Frontal cortex (tissue), 4 donors: Measurements from ENCODE around the gene RNF125. TPM values are rescaled to one million over a fixed set of nuclear protein-coding genes. Genes with fewer than 3 reads are reported as not detected.
"Not testable (repeated sequence)": the region's sequence is repeated elsewhere in the genome, so short reads cannot be mapped to it uniquely, and the experiment has no call there.

ENCODE experiments used
- DNase-seq, 2 donors: peaks; one replicate each; pipeline ENCODE4 v3.0.0; 2012; ENCODE audit warnings: low spot score in 2 of 2
- FAIRE-seq: peaks from 2 replicates; lab custom pipeline; 2012; peaks lifted over from hg19 to GRCh38; lab: Jason Lieb, UNC
- total RNA-seq: library from RNA; depleted of rRNA; stranded (reverse); fragments of >200 nt; gene quantifications from one replicate; pipeline ENCODE4 v1.2.3, GENCODE V29; 2014
- donor health status: control.
- donor health status: control.
- donor health status: control.

Gene RNF125
- total RNA-seq, 1 donor from 2014 or later, result 2.0 TPM

DNA sequence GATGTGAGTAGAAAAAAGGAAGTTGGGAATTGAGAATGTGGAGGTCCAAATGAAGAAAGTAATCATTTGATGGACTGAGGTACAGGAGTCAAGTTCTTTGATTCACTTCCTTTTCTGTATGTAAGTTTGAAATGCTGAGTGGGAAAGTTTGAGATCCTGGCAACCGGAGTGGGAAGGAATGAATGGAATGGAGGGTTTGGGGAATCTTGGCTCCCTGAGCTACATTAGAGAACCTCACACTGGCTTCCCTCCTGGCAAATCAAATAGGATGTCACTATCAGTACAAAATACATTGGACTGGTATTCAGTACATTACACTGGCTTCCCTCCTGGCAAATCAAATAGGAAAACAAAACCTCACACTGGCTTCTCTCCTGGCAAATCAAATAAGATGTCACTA is 63.3 kb downstream of the RNF125 start:
- DNase-seq (no peak), FAIRE-seq (no peak)

GRCh38 chr18:32083781-32084180 is 65.2 kb downstream of the RNF125 start:
- no peak for FAIRE-seq
- DNase-seq, result no peak

DNA sequence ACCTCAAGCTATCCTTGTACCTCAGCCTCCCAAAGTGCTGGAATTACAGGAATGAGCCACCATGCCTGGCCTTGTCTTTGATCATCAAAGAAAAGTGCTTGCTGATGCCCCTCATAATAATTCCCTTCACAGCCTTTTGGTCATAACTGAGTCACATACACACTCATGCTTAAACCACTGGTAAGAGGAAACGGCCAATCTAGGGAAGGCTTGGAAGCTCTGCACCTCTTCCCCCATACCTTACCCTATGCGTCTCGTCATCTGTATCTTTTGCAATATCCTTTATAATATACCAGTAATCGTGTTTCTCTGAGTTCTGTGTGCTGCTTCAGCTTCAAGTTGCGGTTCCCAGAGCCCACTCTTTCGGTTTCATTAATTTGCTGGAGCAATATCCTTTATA is 68.3 kb downstream of the RNF125 start:
- DNase-seq, result no peak
- FAIRE-seq, result no peak

DNA sequence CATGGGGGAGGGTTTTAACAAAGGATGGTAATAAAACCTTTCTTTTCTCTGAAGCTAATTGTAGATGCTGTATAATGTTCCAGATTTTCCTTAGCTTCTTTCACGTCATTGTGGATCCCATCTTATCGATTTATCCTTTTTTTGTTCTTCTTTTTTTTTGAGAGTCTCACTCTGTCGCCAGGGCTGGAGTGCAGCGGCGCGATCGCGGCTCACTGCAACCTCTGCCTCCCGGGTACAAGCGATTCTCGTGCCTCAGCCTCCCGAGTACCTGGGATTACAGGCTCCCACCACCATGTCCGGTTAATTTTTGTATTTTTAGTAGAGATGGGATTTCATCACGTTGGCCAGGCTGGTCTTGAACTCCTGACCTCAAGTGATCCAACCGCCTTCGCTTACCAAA is 72.2 kb downstream of the RNF125 start:
- not testable (repeated sequence) for DNase-seq, FAIRE-seq

DNA sequence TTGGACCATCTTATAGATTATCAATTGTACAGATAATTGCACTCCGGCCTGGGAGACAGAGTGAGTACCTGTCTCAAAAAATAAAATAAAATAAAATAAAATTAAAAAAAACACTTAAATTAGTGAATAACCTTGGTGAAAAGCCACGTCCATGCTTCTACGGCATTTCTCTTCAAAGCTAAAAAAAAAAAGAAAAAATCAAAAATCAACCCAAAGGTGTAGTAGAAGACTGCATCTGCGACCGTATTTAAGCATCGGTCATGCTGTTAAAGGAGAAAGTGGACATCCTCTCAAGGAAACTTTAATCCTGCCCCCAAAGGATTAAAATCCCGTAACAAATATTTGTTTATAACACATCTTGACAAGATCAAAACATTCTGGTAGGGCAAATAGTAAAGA is 72.7 kb downstream of the RNF125 start:
- FAIRE-seq (no peak), DNase-seq (no peak)

DNA sequence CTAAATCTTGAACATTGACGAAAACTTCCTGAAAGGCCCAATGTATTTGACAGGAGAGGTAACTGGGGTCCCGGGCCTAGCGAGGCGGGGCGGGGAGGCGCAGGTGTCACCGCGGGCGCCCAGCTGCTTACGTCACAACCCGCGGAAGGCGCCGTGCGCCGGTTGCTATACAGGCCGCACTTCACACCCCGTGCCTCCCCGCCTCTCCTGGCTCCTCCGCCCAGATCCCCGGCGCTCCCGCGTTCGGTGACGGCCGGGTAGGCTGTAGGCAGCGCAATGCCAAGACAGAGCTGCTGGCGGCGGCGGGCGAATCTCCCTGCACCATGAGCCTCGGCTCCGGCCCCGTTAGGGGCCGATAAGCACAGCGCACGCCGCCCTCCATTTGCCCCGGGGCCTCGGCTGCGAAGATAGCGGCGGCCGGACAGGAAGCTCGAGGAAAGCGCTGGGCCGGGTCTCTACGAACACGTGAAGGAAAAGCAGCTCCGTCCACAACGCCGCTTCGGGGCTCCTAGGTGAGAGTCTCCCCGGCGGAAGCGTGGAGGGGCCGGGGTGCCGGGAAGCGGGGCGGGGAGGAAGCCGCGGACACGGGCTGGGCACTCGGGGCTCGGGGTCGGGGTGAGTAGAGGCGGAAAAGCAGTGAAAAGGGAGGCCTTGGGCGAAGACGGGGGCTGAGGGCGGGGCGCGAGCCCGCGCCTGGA is 73.2 kb downstream of the RNF125 start, which contains the start of gene RNF138:
RNF138 (plus strand) TSS at position 151 of the 698 bp plus-strand sequence. CDS start 903 bp downstream, outside the sequence.
- DNase-seq, result peak; percentile 70 to 81
- no peak for FAIRE-seq

DNA sequence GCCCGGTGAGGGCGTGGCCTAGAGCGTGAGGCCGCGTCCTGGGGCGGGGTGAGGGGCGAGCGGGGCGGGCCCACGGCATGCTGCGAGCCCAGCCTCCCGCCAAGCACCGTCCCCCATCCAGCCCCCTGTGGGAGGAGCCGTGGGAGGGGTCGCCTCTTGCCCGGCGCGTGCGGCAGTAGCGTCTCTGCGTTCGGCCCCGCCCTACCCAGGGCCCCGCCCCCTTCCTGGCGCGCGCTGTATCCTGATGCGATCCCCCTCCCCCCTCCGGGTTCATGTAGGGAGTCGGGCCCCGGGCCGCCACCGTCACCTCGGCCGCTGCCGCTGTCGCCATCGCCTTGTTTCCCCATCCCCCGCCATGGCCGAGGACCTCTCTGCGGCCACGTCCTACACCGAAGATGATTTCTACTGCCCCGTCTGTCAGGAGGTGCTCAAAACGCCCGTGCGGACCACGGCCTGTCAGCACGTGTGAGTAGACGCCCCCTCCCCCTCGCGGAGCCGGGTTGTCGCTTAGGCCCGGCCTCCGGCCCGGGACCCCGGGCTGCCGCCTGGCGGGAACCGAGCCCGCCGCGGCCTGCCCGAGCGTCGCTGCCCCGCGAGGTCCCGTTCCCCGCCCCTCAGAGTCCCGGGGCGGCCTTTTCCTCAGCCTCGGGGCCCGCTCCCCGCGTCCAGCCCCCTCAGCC is 73.9 kb downstream of the RNF125 start:
- DNase-seq (peak; percentile 99), FAIRE-seq (no peak)

GRCh38 chr18:32093102-32093511 is 74.5 kb downstream of the RNF125 start:
- DNase-seq (peak; percentile 43 to 55), FAIRE-seq (no peak)

GRCh38 chr18:32093523-32093922 is 74.9 kb downstream of the RNF125 start:
- DNase-seq, result no peak

DNA sequence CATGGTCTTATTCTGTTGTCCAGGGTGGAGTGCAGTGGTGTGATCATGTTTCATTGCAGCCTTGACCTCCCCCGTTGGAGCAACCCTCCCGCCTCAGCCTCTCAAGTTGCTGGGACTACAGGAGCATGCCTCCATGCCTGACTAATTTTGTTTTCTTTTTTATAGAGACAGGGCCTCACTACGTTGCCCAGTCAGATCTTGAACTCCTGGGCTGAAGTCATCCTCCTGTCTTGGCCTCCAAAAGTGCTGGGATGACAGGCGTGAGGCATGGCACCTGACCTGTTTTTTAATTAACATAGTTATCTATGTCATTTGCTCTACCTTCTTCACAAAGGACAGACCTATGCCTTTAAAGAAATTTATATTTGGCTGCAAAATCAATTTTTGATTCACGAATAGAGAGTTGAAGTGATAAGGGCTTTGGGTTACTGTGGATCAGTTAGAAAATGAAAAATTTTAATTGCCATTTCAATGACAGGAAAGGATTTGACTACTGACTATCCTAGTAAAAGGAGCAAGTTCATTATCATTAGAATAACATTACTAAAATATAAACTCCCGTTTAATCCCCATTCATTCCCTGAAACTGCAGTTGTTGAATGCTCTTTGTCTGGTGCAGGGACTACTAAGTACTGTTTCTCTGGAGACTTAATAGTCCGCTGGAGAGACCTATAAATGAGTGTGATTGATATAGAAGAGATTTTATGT is 76.7 kb downstream of the RNF125 start:
- DNase-seq (no peak), FAIRE-seq (no peak)

More at GRCh38 chr18:32093523-32093922, 74.9 kb downstream of the RNF125 start:
- FAIRE-seq, result no peak

DNA sequence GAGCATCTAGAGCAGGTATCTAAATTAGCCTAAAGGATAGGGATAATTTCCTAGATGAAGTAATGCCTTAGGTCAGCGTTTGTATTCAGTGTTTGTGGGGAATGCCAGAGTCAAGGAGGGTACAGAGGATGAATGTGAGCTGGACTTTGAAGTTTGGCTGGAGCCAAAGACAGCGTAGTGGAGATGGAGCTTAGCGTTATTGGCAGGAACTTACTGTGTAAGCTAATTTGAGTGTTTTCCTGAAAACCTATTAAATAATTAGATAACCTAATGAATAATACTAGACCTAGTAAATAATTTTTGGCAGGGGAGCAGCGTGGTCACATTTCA is 77.2 kb downstream of the RNF125 start:
- DNase-seq (no peak), FAIRE-seq (no peak)

DNA sequence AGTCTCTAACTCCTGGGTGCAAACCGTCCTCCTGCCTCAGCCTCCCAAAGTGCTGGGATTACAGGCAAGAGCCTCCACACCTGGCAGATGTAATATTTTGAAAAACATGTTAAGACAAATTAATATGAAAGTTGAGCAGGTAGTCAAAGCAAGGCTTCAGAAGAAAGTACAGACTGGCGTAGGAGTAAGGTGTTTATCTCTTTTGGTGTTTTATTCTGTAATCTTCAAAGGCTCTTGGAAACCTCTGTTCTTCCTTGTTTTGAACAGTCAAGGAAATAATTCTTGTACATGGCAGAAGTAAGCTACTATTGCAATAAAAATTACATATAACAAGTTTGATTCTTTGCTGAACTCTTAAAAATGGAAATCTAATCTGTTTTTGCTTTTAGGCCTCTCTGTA is 78.3 kb downstream of the RNF125 start:
- FAIRE-seq, result no peak
- no peak for DNase-seq

- DNase-seq (no peak), FAIRE-seq (peak; percentile 48)
Observed at GRCh38 chr18:32104516-32104915, 85.9 kb downstream of the RNF125 start.

DNA sequence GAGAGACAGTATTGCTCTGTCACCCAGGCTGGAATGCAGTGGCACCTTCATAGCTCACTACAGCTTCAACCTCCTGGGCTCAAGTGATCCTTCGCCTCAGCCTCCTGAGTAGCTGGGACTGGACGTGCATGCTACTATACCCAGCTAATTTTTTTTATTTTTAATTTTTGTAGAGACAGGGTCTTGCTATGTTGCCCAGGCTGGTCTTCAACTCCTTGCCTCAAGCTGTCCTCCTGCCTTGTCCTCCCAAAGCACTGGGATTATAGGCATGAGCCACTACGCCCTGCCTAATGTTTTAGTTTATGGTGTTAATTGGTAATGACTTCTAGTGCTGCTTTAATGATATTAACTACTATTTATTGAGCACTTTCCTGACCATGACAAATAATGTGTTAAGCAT is 91.4 kb downstream of the RNF125 start:
- FAIRE-seq, result no peak
- no peak for DNase-seq

GRCh38 chr18:32111706-32112105 is 93.1 kb downstream of the RNF125 start:
- no peak for DNase-seq
- no peak for FAIRE-seq

- DNase-seq, result no peak
- FAIRE-seq, result no peak
Observed at GRCh38 chr18:32112826-32113225, 94.2 kb downstream of the RNF125 start.

GRCh38 chr18:32114293-32114942 is 95.8 kb downstream of the RNF125 start:
- FAIRE-seq, result no peak
- DNase-seq, result no peak

DNA sequence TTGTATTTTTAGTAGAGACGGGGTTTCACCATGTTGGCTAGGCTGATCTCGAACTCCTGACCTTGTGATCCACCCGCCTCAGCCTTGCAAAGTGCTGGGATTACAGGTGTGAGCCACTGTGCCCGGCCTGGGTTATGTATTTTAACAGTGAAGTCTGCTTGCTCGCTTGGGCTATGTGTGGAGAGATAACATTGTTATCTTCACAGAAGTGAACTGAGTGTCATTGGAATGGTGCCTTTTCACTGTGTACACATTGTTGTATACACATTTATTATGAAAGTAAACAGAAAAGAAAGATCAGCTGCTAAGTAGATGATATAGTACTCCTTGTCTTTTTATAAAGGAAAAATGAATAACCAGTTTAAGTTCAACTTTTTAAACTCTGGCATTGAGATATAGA is 103.4 kb downstream of the RNF125 start:
- no peak for FAIRE-seq
- no peak for DNase-seq
